Karpas-422 (cell line): Measurements from ENCODE around the gene SLC46A1. TPM values are rescaled to one million over a fixed set of nuclear protein-coding genes. Genes with fewer than 3 reads are reported as not detected.

ENCODE experiments used
- DNase-seq: peaks from one replicate; pipeline ENCODE4 v3.0.0-alpha.2; 2015
- H2AFZ ChIP-seq: fragments of 200-600 bp; sonication (generic); 2 replicates; pipeline ENCODE4 v1.6.1; 2014; ENCODE audit warnings: antibody characterized with exemption, low read length, mixed read lengths
- H3K27ac ChIP-seq: fragments of 200-600 bp; sonication (generic); 2 replicates; pipeline ENCODE4 v1.5.1; 2014; ENCODE audit warnings: mild to moderate bottlenecking, low read length, moderate library complexity
- H3K27me3 ChIP-seq: fragments of 200-600 bp; sonication (generic); 2 replicates; pipeline ENCODE4 v1.6.1; 2014; ENCODE audit warnings: low read length, mixed read lengths
- H3K36me3 ChIP-seq: fragments of 200-600 bp; sonication (generic); 2 replicates; pipeline ENCODE4 v1.6.1; 2014; ENCODE audit warnings: low read length, mixed read lengths; ENCODE audit not compliant: insufficient read depth
- H3K4me1 ChIP-seq: fragments of 200-600 bp; sonication (generic); 2 replicates; pipeline ENCODE4 v1.6.1; 2014; ENCODE audit warnings: mild to moderate bottlenecking, low read length, mixed read lengths
- H3K4me2 ChIP-seq: fragments of 200-600 bp; sonication (generic); 2 replicates; pipeline ENCODE4 v1.6.1; 2014; ENCODE audit warnings: low read length, low read depth, mild to moderate bottlenecking; ENCODE audit not compliant: poor library complexity, severe bottlenecking
- H3K4me3 ChIP-seq: fragments of 200-600 bp; sonication (generic); 2 replicates; pipeline ENCODE4 v1.5.1; 2014; ENCODE audit warnings: mild to moderate bottlenecking, antibody characterized with exemption, low read length, mixed read lengths
- H3K79me2 ChIP-seq: fragments of 200-600 bp; sonication (generic); 2 replicates; pipeline ENCODE4 v1.6.1; 2014; ENCODE audit warnings: mild to moderate bottlenecking, low read length, mixed read lengths
- H3K9ac ChIP-seq: fragments of 200-600 bp; sonication (generic); 2 replicates; pipeline ENCODE4 v1.6.0; 2014; ENCODE audit warnings: low read length
- H3K9me2 ChIP-seq: fragments of 200-600 bp; sonication (generic), shearing (Covaris generic); replicated peaks from 2 replicates; pipeline ENCODE4 v1.6.0; 2014; ENCODE audit warnings: mild to moderate bottlenecking, low read length, moderate library complexity; ENCODE audit not compliant: insufficient read depth
- H3K9me3 ChIP-seq: fragments of 300-700, 200-600 bp; sonication (generic); 2 replicates; pipeline ENCODE4 v1.6.1; 2014; ENCODE audit warnings: low read length, mixed read lengths
- H4K20me1 ChIP-seq: fragments of 200-600 bp; sonication (generic); 2 replicates; pipeline ENCODE4 v1.6.1; 2014; ENCODE audit warnings: mild to moderate bottlenecking, antibody characterized with exemption, low read length, low read depth; ENCODE audit not compliant: insufficient read depth
- total RNA-seq: library from RNA; depleted of rRNA; stranded (reverse); fragments of >200 nt; shearing (Covaris generic); gene quantifications from 2 replicates; pipeline ENCODE4 v1.2.3, GENCODE V29; 2014; ENCODE audit warnings: low replicate concordance

The SLC46A1 gene
- total RNA-seq, 1 experiment from 2014 or later: 5.0 TPM

GRCh38 chr17:28394337-28395116, 11.5 kb downstream of the SLC46A1 start:
- Histone ChIP-seq H3K4me3 (no peak overlapping the region), H3K4me1 (no peaks in the 10 kb centered on the region), H3K4me2 (no peak overlapping the region), H2AFZ (no peak overlapping the region), H3K79me2 (no peaks in the 10 kb centered on the region), H3K36me3 (peaks cover 38% of the 10 kb centered on the region), H3K27me3 (no peaks in the 10 kb centered on the region), H3K27ac (no peak overlapping the region), H3K9me3 (no peaks in the 10 kb centered on the region), H3K9me2 (no peaks in the 10 kb centered on the region), H4K20me1 (peaks cover 13% of the 10 kb centered on the region; the same call in 1 of the 2 replicates), H3K9ac (no peak overlapping the region)
- no peak for DNase-seq

- DNase-seq: no peak
- Histone ChIP-seq H2AFZ (no peak overlapping the region), H3K27me3 (no peaks in the 10 kb centered on the region), H3K4me2 (no peak overlapping the region), H3K36me3 (peaks cover 36% of the 10 kb centered on the region), H3K9me2 (no peaks in the 10 kb centered on the region), H3K27ac (no peak overlapping the region), H4K20me1 (0 out of 2 replicates have a peak, but pooled peaks cover 7% of the 10 kb centered on the region), H3K4me1 (no peaks in the 10 kb centered on the region), H3K9me3 (no peaks in the 10 kb centered on the region), H3K79me2 (no peaks in the 10 kb centered on the region), H3K4me3 (no peak overlapping the region), H3K9ac (no peak overlapping the region)
These were observed 13.5 kb downstream of the SLC46A1 start for GRCh38 chr17:28392491-28392890.

- Histone ChIP-seq H3K36me3 (peaks cover 33% of the 10 kb centered on the region), H3K4me1 (no peaks in the 10 kb centered on the region), H2AFZ (no peak overlapping the region), H4K20me1 (0 out of 2 replicates have a peak, but pooled peaks cover 7% of the 10 kb centered on the region), H3K9me2 (no peaks in the 10 kb centered on the region), H3K27ac (no peak overlapping the region), H3K27me3 (no peaks in the 10 kb centered on the region), H3K9me3 (no peaks in the 10 kb centered on the region), H3K4me2 (no peak overlapping the region), H3K4me3 (no peak overlapping the region), H3K79me2 (no peaks in the 10 kb centered on the region), H3K9ac (no peak overlapping the region)
- DNase-seq: no peak
These were observed 14.6 kb downstream of the SLC46A1 start for GRCh38 chr17:28391401-28391800.

GRCh38 chr17:28390984-28391383, 15.0 kb downstream of the SLC46A1 start:
- no peak overlapping the region for H2AFZ ChIP-seq
- no peaks in the 10 kb centered on the region for H3K9me2 ChIP-seq
- H3K4me3 ChIP-seq: no peak overlapping the region
- H3K36me3 ChIP-seq: peaks cover 30% of the 10 kb centered on the region; the same call in 1 of the 2 replicates
- H4K20me1 ChIP-seq: 0 out of 2 replicates have a peak, but pooled peaks cover 7% of the 10 kb centered on the region
- no peaks in the 10 kb centered on the region for H3K79me2 ChIP-seq
- H3K27me3 ChIP-seq: no peaks in the 10 kb centered on the region
- DNase-seq: no peak
- no peak overlapping the region for H3K4me2 ChIP-seq
- H3K9me3 ChIP-seq: no peaks in the 10 kb centered on the region
- H3K27ac ChIP-seq: no peak overlapping the region
- H3K9ac ChIP-seq: no peak overlapping the region
- no peaks in the 10 kb centered on the region for H3K4me1 ChIP-seq

- Histone ChIP-seq H3K36me3 (peaks cover 26% of the 10 kb centered on the region; the same call in 1 of the 2 replicates), H2AFZ (no peak overlapping the region), H3K9ac (no peak overlapping the region), H3K9me3 (no peaks in the 10 kb centered on the region), H3K27ac (no peak overlapping the region), H4K20me1 (0 out of 2 replicates have a peak, but pooled peaks cover 4% of the 10 kb centered on the region), H3K4me3 (no peak overlapping the region), H3K4me2 (no peak overlapping the region), H3K4me1 (no peaks in the 10 kb centered on the region), H3K9me2 (no peaks in the 10 kb centered on the region), H3K79me2 (no peaks in the 10 kb centered on the region), H3K27me3 (no peaks in the 10 kb centered on the region)
- no peak for DNase-seq
These were observed 15.4 kb downstream of the SLC46A1 start for GRCh38 chr17:28390563-28390962.

- no peak for DNase-seq
- H2AFZ ChIP-seq: no peak overlapping the region
- H3K4me3 ChIP-seq: no peak overlapping the region
- H3K4me1 ChIP-seq: no peaks in the 10 kb centered on the region
- no peaks in the 10 kb centered on the region for H3K9me2 ChIP-seq
- H3K79me2 ChIP-seq: no peaks in the 10 kb centered on the region
- no peak overlapping the region for H3K27ac ChIP-seq
- no peaks in the 10 kb centered on the region for H3K27me3 ChIP-seq
- H3K36me3 ChIP-seq: peaks cover 25% of the 10 kb centered on the region; the same call in 1 of the 2 replicates
- 0 out of 2 replicates have a peak, but pooled peaks cover 4% of the 10 kb centered on the region for H4K20me1 ChIP-seq
- no peak overlapping the region for H3K9ac ChIP-seq
- no peaks in the 10 kb centered on the region for H3K9me3 ChIP-seq
- no peak overlapping the region for H3K4me2 ChIP-seq
These were observed 15.9 kb downstream of the SLC46A1 start for GRCh38 chr17:28390141-28390540.

GRCh38 chr17:28388106-28388505, 17.9 kb downstream of the SLC46A1 start:
- Histone ChIP-seq H3K79me2 (no peaks in the 10 kb centered on the region), H3K36me3 (peaks cover 17% of the 10 kb centered on the region; the same call in 1 of the 2 replicates), H3K4me2 (no peak overlapping the region), H3K9me2 (no peaks in the 10 kb centered on the region), H3K9ac (no peak overlapping the region), H3K4me1 (no peaks in the 10 kb centered on the region), H2AFZ (no peak overlapping the region), H4K20me1 (0 out of 2 replicates have a peak, but pooled peaks cover 4% of the 10 kb centered on the region), H3K27me3 (no peaks in the 10 kb centered on the region), H3K4me3 (no peak overlapping the region), H3K27ac (no peak overlapping the region), H3K9me3 (no peaks in the 10 kb centered on the region)
- no peak for DNase-seq

- Histone ChIP-seq H3K79me2 (peaks cover 3% of the 10 kb centered on the region; the same call in 1 of the 2 replicates), H3K4me1 (no peaks in the 10 kb centered on the region), H3K36me3 (peaks cover 13% of the 10 kb centered on the region; the same call in 1 of the 2 replicates), H2AFZ (no peak overlapping the region), H3K9ac (no peak overlapping the region), H3K4me2 (no peak overlapping the region), H4K20me1 (0 out of 2 replicates have a peak, but pooled peaks cover 8% of the 10 kb centered on the region), H3K4me3 (no peak overlapping the region), H3K27ac (no peak overlapping the region), H3K9me2 (no peaks in the 10 kb centered on the region), H3K27me3 (no peaks in the 10 kb centered on the region), H3K9me3 (no peaks in the 10 kb centered on the region)
- no peak for DNase-seq
These were observed 19.6 kb downstream of the SLC46A1 start for GRCh38 chr17:28386391-28386790.
